GM12878 (cell line): ENCODE data around the gene UNC119.
A peak's percentile ranks its signal among the peaks of the same experiment; 100 is the strongest.

Source experiments
- ESRRA ChIP-seq: IDR thresholded peaks from 2 replicates; pipeline ENCODE4 v1.6.1; 2012; ENCODE audit warnings: mild to moderate bottlenecking, low read length, improper control_type of control experiment
- NFIC ChIP-seq: IDR thresholded peaks from 2 replicates; pipeline ENCODE4 v1.6.1; 2012; ENCODE audit warnings: low read depth, mild to moderate bottlenecking, inconsistent platforms, low read length, moderate library complexity
- SREBF2 ChIP-seq: IDR thresholded peaks from 2 replicates; pipeline ENCODE4 v1.6.1; 2012; ENCODE audit warnings: mild to moderate bottlenecking, low read length
- TAF1 ChIP-seq: IDR thresholded peaks from 2 replicates; pipeline ENCODE4 v1.6.1; 2011; ENCODE audit warnings: mild to moderate bottlenecking, low read depth, low read length, borderline replicate concordance
- TF ChIP-seq, protein P1 (sequence below): IDR thresholded peaks from 2 replicates; pipeline ENCODE4 v1.6.1; 2012; ENCODE audit warnings: low read depth, low read length, improper control_type of control experiment
- TF ChIP-seq, protein P2 (sequence below), 3 experiments: IDR thresholded peaks in 2 of 3; conservative IDR thresholded peaks in 1 of 3; 2 replicates each; pipeline ENCODE4 v1.5.1; 2011; ENCODE audit warnings: low read depth in 3 of 3, low read length in 3 of 3, mild to moderate bottlenecking in 3 of 3, control low read depth in 2 of 3, moderate library complexity in 2 of 3, inconsistent platforms in 1 of 3, mixed read lengths in 1 of 3; ENCODE audit not compliant: control insufficient read depth in 2 of 3, insufficient read depth in 1 of 3; ENCODE audit errors: extremely low read depth in 1 of 3

DNA sequence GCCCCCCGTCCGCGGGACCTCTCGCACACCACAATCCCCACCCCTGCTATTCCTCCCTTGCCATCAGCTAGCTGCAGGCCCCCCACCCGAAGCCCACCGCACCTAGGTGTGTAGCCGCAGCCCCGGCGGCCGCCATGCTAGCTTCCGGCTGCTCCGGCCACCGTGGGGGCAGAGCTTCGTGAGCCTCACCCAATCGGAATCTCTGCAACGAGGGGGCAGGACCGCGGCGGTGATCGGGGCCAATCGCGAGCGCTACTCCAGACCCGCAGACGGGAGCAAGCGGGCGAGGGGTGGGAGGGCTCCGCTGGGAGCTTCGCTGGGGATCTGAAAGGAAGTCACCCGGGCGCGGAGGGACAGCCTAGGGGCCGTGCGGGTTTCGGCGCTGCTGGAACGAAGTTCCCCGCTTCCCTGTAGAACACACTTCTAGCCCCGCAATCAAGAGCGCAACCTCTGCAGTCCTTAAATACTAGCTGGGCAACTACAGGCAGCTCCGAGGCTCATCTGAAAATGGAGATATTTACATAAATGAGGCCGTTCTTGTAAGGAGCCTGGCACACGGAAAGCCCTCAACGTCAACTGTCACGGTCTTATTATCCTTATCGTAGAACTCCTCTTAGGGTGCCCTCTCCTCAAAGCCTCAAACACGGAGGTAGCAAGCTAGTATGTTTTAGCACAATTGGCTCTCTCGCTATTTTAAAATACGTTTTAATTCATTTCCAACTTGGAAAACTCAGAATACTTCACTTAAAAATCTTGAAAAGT is 19.1 kb upstream of the UNC119 start, which contains the start of gene PIGS:
- TF ChIP-seq ESRRA (no peak), NFIC (no peak), TAF1 (peak; percentile 89; the same call in 1 of the 2 replicates), SREBF2 (no peak)
- TF ChIP-seq, protein P1, sequence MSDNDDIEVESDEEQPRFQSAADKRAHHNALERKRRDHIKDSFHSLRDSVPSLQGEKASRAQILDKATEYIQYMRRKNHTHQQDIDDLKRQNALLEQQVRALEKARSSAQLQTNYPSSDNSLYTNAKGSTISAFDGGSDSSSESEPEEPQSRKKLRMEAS = no peak
- TF ChIP-seq, protein P2, sequence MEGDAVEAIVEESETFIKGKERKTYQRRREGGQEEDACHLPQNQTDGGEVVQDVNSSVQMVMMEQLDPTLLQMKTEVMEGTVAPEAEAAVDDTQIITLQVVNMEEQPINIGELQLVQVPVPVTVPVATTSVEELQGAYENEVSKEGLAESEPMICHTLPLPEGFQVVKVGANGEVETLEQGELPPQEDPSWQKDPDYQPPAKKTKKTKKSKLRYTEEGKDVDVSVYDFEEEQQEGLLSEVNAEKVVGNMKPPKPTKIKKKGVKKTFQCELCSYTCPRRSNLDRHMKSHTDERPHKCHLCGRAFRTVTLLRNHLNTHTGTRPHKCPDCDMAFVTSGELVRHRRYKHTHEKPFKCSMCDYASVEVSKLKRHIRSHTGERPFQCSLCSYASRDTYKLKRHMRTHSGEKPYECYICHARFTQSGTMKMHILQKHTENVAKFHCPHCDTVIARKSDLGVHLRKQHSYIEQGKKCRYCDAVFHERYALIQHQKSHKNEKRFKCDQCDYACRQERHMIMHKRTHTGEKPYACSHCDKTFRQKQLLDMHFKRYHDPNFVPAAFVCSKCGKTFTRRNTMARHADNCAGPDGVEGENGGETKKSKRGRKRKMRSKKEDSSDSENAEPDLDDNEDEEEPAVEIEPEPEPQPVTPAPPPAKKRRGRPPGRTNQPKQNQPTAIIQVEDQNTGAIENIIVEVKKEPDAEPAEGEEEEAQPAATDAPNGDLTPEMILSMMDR (IDR thresholded peaks at IDR 0.05 in 2 of 3, conservative IDR thresholded peaks at IDR 0.05 in 1 of 3; ENCODE audit: control insufficient read depth in 2 of 3, extremely low read depth in 1 of 3, insufficient read depth in 1 of 3, low read depth in 3 of 3, low read length in 3 of 3) = no peak
